HG02759 (cell line): ENCODE measurements around the gene TRPM3.
"Not testable (repeated sequence)": the region's sequence is repeated elsewhere in the genome, so short reads cannot be mapped to it uniquely, and the experiment has no call there.

Source experiments
- ATAC-seq: cut with Tn5 transposase; IDR thresholded peaks from one replicate; pipeline ENCODE4 v1.9.1; 2021; ENCODE audit warnings: mild to moderate bottlenecking, moderate library complexity; ENCODE audit not compliant: unreplicated experiment

Gene TRPM3

DNA sequence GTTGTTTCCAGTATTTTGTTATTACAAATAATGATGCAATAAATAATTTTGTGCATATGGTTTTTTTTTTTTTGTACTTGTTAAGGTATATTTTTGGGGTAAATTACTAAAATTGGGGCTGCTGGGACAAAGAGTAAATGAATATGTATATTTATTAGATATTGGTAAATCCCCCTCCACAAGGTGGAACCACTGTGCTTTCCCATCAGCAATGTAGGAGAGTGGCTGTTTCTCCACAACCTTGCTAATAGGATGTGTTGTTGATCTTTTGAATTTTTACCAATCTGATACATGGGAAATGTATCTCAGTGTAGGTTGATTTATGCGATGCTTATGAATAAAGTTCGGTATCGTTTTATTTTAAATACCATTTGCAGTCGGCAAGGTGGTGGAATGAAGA lies 118.1 kb downstream of the TRPM3 start:
- ATAC-seq, result no peak

DNA sequence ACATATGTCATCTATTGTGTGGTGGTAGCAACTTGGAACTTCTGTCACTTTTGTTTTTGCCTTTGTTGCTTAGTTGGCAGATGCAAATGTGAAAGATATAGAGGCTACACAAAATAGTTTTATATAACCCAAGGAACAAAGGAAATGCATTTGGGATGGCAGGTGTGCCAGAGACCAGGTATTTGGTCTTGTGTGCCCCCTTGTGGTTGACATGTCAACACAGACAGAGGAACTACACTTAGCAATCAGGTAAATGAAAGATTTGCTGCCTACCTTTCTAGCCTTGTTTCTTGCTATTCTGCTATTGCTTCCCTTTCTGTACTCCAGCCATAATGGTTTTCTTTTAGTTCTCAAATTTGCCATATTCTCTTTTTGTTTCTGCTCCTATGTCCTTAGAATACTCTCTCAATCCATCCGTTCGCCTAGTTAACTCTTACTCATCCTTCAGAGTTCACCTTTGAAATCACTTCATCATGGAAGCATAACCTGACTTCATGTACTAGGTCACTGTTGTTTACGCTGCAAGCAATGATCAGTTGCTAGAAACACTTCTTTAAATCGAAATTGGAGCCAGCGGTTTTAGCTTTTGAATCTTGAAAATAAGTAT lies 119.5 kb downstream of the TRPM3 start:
- peak; percentile 52 for ATAC-seq

DNA sequence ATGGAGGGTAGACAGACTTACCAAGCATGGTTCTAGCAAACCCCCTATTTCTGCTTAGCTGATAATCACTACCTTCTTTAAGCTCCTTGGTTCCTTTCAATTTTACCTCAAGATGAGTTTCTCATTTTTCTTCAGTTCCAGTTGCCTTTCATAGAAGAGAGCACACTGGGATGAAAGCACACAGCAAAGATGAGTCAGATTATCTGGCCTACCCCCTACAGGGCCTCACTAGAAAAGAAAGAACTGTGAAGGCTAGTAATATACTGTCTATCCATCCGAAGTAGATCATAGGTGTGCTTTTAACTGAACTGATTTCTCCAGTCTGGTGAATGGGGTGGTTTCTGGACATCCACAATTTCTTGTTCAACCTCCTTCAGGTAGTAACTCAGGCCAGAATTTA lies 122.5 kb downstream of the TRPM3 start:
- no peak for ATAC-seq

DNA sequence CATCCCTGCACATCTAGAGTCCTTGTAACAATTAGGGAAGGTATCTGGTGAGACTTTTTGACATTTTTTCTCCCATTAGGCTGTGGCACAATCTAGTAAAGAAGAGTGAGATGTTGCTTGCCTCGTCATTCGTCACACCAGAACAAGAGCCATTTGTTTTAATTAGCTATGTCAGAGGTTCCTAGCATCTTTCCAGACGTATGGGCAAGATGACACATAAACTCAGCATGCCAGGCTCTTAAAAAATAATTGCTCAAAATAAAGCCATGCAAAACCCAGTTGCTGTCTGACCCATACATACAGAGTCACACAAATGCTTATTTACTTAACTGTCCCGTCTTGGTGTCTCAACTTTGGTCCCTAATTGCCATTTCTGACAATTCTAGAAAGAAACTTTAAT lies 125.9 kb downstream of the TRPM3 start:
- no peak for ATAC-seq

DNA sequence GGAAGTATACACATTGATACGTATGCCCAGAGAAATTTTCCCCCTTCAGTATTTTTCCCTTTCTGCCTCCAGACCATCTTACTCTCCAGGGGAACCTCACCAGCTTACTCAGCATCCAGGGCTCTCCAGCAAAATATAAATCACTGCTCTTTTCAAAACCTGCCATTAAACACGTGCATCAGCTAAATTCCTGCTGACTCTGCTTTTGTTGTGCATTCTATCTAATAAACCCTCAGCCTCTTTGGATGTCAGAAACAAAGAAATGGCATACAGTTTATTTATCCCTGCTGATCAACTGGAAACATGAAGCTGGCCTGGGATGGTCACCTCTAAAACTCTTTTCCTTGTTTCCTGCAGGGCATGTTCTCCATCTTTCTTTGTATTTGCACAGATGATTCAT lies 126.8 kb downstream of the TRPM3 start:
- ATAC-seq, result no peak

DNA sequence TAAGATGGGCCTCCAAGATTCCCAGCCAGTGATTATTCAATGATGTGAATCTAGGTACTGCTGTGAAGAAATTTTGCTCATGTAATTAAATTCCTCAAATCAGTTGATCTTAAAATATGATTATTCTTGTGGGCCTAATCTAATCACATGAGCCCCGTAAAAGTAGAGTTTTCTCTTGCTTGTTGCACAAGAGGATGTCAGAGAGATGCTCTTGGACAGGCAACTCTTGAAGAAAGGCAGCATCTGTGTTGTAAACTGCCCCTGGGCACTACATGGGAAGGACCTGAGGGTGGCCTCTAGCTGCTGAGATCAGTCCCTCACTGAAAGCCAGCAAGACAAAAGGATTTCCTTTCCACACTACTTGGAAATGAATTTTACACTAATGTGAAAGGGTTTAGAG lies 132.9 kb downstream of the TRPM3 start:
- no peak for ATAC-seq

DNA sequence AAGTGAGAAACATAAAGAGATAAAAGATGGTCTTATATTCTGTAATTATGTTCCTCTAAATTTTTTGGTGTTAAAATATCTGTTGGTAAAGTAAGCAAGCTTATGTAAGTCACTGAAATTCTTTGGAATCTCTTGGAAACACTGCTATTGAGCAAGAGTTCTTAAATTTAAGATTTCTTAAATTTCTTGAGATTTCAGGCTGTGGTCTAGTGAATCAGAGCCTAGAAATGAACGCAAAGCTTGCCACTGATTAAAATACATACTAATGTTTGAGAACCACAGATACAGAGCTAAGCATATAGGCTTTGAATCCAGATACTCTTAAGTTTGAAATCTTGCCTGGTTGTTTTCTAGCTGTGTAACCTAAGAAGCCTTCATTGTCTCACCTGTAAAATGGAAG lies 133.4 kb downstream of the TRPM3 start:
- no peak for ATAC-seq

DNA sequence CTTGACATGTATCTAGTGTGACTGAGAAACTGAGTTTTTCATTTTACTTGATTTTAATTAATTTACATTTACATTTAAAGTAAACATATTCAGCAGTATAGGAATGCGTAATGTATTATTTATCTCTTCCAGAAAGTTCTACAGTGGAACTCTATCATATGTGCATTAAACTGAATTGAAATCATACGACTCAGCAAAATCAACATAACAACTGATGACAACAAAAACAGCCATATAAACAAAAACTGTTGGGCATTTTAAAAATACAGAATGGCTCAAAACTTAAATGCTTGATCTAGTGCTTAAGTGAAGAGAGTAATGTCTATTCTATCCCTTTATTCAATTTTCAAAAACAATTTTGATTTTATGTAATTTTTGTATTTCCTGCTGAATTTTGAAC lies 134.4 kb downstream of the TRPM3 start:
- ATAC-seq, result no peak

DNA sequence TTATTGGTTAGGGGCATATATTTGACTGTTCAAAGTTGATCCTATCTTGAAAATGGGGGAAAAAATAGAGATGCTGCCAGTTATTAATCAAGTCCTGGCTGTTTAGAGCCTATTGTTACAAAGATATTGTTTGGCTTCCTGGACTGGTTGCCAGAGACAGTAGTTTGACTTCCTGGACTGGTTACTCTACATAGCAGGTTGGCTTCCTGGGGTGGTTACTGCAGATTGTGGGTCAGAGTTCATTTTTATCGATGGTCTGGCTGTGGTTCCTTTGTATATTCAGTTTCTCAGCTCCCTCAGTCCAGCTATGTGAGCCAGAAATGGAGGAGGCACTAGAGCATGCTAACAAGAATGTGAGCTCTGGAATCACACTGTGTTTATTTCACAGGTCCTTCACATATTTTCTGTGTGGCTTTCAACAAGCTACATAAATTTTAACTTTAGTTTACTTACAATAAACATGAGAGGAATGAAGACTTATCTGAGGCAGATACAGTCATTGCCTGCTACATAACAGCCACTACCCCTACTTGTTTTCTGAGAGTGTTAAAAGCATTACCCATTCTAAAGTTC lies 137.6 kb downstream of the TRPM3 start:
- no peak for ATAC-seq

DNA sequence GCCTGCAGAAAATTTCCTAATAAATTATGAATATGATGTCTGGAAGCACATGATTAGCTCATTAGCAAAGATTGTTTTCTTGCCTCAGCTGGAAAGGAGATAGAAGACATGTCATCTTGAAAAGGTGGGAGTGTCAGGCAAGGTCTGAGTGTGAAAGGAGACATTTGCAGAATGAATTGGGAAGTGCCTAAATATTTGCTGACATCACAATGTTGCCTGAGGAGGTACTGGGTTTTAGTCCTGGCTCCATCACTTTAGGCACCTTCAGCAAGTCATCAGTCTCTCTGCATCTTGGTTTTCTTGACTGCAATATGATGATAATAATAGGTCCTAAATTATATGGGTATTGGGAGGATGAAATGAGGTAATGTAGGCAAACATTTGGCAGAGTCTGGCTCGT lies 140.1 kb downstream of the TRPM3 start:
- ATAC-seq, result no peak

DNA sequence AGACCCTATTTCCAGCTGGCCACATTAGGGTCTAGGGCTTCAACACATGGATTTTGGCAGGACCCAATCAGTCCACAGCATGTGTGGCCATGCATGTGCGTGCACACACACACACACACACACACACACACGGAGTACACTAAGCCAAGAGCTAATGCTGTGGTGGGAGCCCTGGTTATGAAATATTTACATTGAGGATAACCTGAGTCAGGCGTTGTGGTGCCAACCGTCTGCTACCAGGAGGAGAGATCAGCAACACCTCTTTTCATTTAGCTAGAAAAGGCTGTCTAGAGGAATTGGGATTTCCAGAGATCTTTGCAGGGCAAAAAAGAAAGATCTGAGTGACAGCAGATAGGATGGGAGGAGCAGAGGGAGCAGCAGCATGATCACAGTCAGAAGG lies 141.5 kb downstream of the TRPM3 start:
- ATAC-seq, result no peak

DNA sequence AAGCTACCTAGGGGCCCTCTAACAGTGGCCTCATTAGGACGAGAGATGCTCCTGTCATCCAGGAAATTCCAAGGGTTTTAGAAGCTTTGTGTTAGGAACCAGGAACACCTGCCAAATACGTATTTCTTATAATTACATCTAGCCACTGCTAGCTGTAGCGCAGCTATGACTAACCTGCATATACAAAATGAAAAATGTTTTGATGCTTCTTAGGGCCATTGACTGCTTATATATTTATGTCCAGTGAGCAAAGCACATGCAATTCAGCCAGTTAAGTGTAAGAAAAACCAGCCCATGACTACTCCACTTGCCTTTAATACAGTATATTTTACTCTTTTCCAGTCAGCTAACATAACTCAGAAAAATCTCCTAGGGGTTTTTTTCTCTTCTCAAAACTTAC lies 143.3 kb downstream of the TRPM3 start:
- ATAC-seq, result no peak

DNA sequence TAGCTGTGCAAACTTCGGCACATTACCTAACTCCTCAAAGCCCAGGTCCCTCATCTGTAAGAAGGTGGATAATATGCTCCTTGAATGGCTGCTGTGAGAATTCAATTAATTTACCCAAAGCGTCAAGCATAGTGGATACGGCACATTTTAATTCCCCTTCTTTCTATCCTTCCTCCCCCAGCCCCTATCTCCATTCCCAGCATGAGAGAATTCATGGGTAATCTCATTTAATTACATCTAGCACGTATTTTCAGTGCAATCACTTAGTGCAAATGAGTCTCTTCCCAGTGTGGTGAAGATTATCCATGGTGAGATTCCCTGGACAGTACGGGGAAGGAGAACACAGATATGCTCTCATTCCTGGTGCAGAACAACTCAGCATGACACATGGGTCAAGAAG lies 145.6 kb downstream of the TRPM3 start:
- ATAC-seq, result no peak

DNA sequence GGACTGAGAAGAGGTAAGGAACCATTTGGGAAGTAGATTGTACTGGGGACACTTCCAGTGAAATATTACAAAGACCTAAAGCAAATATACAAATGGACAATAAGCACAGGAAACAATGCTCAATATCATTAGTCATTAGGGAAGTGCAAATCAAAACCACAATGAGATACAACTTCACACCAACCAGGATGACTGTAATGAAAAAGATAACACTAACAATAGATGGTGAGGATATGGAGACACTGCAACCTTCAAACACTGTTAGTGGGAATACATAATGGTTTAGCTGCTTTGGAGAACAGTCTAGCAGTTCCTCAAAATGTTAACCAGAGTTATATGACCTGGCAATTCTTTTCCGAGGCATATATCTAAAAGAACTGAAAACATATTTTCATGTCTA lies 149.7 kb downstream of the TRPM3 start:
- no peak for ATAC-seq

DNA sequence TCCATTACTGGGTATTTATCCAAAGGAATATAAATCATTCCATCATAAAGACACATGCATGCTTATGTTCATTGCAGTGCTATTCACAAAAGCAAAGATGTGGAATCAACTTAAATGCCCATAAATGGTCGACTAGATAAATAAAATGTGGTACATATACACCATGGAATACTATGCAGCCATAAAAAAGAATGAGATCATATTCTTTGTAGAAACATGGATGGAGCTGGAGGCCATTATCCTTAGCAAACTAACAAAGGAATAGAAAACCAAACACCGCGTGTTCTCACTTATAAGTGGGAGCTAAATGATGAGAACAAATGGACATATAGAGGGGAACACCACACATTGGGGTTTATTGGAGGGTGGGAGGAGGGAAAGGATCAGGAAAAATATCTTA lies 155.0 kb downstream of the TRPM3 start:
- ATAC-seq, result not testable (repeated sequence)

DNA sequence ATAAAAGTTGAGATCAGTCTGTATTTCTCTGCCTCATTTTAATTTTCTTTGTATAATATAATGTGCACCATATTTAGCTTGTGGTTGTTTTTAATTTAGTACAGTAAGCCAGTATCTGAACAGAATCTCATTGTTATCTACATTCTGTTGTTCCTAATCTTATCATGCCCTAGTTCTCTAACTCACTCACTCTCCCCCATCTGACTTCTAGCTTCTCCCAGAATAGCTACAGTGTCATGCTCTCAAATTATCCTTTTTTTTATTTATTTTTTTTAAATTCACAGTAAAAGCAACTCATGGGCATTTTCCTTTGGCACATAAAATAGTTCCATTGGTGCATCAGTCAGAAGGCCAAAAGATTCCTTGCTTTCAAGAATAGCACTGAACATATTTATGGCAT lies 156.6 kb downstream of the TRPM3 start:
- no peak for ATAC-seq

DNA sequence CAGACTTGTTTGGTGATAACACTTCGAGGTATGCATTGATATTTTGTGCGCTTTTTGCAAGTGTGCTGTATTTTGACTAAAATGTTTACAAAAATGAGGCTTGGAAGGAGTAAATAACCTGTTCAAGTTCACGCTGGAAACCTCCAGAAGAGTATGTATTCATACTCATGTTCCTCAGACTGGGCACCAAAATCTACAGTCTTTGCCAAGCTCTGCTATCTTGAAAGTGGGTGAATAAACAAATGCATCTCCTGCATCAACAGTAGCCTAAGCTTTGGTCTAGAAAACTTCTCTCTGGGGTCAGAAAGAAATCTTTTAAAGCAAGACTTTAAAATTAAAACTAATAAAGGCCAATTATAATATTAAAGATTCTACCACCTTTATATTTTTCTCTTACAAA lies 157.9 kb downstream of the TRPM3 start:
- no peak for ATAC-seq

DNA sequence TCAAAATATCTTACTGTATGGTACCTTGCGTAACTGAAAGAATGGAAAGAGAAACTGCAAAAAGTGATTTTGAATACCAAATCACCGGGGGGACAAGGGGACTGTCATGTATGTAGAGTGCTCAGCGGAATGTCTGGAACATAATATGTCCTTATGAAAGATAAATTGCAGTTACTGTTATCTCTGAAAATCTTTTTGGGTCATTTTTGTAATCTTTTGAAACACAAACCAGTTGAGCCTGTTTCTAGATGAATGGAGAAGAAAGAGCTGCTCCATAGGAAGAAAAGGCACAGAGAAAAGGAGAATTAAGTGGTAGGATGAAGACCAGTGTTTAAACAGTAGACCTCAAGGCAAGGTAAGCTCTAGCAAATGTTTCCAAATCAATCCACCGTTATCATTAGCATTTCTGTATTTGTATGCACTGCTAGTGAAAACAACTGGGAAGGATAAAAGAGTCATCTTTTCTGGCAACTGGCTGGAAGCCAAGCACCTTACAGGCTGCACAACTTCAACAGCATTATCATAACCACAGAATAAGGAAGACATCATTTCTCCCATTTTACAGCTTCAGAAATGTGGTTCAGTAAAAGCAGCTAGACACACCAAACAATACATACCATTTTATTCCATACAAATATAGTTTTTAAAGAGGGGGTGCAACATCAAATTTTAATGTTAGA lies 158.5 kb downstream of the TRPM3 start:
- ATAC-seq, result no peak

DNA sequence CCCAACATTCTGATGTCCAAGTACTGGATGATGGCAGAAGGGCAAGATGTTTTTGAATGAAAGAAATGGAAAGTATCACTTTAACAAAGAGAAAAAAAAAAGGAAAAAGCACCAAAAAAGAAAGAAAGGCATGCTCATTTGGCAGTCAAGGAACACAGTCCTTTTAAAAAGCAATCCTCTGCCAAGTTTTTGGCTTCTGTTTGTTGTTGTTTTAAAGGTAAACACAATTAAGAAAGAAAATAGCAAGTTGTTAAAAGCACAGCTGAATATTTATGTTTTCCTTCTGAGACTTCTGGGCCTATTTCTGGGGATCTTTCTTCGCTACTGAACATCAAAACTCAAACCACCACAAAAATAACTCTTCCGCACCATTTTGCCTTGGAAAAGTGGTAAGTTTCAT lies 162.1 kb downstream of the TRPM3 start:
- no peak for ATAC-seq

DNA sequence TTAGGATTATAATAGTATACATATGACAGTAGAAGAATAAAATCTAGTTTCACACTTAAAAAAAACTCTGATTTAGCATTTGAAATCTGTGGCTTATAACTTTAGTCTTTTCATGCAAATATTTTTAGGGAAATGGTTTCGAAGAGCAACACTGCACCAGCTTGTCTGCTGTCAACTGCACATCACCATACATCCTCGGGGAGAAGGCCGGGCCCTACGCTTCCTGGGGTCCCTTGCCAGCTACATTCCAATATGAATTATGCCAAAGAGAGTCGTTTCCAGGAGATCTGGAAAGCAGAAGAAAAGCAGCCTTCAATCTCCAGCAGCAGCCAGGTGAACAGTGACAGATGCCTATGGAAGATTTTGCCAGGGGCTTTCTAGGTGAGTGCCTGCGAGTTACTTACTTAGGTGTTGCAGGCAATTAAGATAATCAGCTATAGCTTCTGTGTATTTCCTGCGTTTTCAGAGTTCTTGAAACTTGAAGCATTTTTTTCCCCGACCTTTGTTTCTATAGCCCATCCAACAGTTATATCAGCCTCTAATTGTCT lies 166.8 kb downstream of the TRPM3 start:
- ATAC-seq, result no peak

DNA sequence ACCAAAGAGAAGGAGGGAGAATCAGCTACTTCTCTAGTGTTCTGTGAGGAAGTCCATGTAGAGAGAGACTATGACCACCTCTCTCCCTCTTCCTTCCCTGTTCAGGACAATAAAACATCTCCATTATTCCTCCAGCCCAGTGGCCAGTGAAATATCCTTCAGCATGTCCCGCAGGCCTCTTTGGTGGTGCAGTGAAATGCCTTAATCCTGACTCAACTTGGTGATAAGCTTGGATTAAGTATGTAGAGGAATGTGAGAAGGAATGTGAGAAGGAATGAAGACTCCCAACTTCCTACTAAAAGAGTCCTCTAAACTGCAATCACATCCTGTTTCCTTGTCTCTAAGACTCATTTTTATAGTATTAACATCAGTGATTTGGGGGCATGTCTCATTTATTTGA lies 167.3 kb downstream of the TRPM3 start:
- ATAC-seq, result no peak
